Bone marrow (tissue), 2 donors: Measurements from ENCODE around the gene RBM33.

Experiments
- DNase-seq, 2 donors: peaks; one replicate each; lab custom pipeline; 2025; lab: John Stamatoyannopoulos, UW

RBM33 gene

DNA sequence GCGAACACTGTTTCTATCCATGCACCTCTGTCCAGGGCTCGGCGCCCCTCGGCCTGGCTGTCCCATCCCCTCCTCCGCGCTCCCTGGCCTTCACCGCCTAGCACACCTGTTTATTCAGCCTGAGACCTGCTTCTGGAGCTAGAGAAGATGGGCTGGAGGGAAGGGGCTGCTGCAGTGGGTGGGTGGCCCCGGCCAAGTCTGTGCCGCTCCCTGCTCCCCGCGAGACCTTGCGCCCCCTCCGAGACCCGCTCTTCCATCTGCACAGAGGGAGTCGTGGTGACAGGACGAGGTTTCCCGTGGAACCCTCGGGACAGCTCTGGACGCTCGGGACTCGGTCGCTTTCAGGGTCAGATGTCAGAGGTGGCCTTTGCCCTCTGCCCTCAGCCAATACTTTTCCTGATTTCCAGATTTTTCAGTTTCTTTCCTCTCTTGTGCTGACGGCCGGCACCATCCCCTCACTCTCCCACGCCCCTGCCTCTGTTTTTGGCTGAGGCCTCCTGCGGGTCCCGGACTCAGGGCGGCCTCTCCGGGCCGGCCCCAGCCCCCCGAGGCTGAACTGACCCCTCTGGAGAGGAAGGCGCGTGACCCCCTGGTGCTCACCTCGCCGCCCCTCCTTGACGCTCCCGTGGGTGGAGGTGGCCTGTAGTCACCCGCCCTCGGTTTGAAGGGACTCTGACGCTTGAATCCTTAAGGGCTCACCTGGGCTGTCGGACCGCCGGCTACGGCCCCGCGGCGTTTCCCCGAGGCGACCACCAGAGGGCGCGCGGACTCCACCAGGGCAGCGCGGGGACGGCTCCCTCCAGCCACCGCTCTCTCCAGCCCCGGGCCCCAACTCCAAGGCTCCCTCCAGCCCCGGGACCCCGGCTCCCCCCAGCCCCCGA is 152.2 kb downstream of the RBM33 start:
- DNase-seq: peak; percentile 14 to 34

GRCh38 chr7:155797262-155798250 is 153.1 kb downstream of the RBM33 start:
- no peak for DNase-seq

DNA sequence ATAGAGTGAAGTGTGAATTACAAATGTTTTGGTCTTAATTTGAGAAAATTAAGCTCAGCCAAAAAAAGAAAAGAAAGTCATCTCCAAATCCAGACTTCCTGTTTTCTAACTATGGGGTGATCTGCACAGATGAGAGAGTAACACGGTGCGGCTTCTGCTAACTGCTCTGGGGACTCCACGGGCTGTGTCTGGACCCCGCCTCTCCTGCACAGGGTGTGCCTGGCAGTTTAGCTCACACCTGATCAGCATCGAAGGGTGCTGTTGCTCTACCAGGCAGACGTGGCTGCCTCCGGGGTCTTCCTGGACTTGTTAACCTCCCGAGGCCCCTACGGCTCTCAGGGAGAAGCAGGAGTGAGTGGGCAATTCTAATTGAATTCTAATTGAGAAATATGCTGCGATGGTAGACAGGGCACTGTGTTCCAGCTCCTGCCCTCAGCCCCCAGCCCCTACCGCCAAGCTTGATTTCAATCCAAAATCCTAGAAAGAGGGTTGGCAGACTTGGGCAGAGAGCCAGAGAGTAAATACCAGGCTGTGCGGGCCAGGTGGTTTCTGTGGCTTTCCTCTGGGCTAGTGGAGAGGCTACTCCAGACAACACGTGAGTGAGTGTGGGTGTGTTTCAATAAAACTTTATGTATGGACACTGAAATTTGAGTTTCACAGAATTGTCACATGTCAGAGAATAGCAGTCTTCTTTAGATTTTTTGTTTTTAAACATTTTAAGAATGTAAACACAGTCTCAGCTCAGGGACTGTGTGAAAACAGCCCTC is 154.4 kb downstream of the RBM33 start:
- no peak for DNase-seq

GRCh38 chr7:155799514-155799913 is 155.1 kb downstream of the RBM33 start:
- DNase-seq: no peak

- no peak for DNase-seq
Observed at GRCh38 chr7:155800301-155800700, 155.8 kb downstream of the RBM33 start.

DNA sequence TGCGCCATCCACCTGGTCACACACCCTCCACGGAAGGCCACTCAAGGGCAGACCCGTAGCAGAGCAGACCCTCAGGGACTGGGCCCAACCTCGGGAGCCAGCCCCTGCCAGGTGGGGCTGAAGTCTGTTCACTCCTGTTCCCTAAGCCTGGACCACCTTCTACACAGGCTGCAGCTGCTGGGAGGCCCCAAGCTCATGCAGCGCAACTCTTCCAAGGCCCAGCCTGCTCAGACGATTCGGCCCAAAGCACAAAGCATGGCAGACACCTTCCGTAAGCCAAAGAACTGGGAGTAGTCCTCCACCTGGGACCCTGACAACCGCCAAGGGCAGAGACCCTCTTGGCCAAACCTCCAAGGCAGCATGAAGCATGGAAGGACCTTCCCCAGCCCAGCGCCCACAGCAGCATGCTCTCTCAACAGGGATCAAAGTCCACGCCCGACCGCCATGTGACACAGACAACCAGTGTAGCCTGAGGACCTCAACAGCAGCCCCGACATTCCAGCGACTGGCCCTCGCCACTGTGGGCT is 156.3 kb downstream of the RBM33 start:
- DNase-seq: no peak

DNA sequence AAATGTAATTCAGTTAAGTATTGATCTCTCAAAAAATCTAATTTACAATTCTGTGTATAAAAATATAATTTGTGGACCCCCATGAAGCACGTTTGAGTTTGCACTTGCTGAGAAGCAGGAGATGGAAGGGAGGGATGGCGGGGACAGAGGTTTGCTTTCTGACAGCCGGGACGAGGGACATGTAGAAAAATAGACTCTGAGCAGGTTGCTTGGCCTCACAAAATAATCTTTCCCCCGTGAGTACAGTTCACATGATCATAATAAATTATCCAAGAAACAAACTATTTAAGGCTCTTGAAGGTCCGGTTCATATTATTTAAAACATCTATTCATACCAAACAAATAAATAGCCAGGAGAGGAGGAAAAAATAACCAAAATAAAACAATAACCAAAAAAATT is 157.8 kb downstream of the RBM33 start:
- no peak for DNase-seq

DNA sequence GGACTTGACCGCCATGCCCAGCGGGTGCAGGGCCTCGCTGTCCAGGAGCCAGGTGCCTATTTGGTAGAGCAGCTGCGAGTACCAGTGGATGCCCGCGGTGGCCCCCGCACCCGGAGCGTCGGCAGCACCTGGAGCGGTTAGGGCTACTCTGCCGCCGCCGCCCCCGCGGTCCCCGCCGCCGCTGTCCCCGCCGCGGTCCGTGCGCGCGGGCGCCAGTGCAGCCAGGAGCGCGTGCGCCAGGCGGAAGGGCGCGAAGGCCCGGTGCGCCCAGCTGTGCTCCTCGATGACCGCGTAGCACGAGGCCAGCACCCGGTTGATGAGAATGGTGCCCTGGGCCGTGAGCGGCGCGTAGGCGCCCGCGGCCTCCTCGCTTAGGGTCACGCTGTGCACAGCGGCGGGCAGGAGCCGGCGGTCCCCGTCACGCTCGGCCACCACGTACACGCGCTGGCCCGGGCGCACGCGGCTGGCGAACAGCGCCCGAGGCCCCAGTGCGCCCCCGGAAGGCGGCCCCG is 158.5 kb downstream of the RBM33 start:
- DNase-seq: no peak

GRCh38 chr7:155803418-155804376 is 159.2 kb downstream of the RBM33 start:
- no peak for DNase-seq

GRCh38 chr7:155804431-155804831 is 160.0 kb downstream of the RBM33 start:
- DNase-seq: no peak

DNA sequence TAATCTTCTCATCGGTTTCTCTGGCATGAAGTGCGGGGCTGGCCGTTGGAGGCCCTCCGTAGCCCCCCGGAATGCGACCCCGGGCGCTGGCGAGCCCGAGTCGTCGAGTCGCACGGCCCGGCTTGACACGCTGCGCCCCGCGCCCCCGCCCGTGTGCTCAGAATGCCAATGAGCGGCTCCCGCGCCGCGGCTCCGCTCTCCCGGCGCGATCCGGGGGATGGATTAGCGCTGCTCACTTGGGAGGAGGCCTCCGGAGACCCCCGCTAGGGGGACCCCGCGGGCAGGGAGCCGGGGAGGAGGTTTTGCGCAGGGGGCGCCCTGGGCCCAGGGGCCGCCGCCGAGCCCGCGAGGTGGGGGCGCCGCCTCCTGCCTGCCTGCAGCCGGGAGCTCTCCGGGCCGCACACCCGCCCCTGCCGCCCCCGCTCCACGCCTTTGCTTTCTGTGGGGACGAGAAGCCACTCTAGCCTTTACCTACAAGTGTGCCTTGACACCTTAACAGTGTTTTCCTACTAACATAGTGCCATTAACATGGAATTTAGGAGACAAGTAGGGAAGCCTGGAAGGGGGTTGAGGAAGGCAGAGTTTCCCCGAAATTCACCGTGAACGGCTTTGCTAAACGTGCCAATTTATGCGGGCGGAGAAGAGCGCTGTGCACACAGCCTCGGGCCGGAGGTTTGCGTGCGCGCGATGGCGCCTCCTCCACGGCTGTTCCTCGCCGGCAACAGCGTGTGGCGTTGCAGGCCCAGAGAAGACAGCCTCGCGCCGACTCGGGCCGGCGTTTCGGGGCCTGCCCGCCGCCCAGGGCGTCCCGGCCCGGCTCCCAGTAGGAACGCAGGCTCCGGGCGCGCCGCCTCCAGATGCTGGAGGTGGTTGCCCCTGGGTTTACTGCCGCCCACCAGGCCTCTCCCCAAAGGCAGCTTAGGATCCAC is 160.7 kb downstream of the RBM33 start:
- DNase-seq: peak in 1 of 2 donors; percentile 18

GRCh38 chr7:155805826-155806095 is 161.3 kb downstream of the RBM33 start:
- no peak for DNase-seq

DNA sequence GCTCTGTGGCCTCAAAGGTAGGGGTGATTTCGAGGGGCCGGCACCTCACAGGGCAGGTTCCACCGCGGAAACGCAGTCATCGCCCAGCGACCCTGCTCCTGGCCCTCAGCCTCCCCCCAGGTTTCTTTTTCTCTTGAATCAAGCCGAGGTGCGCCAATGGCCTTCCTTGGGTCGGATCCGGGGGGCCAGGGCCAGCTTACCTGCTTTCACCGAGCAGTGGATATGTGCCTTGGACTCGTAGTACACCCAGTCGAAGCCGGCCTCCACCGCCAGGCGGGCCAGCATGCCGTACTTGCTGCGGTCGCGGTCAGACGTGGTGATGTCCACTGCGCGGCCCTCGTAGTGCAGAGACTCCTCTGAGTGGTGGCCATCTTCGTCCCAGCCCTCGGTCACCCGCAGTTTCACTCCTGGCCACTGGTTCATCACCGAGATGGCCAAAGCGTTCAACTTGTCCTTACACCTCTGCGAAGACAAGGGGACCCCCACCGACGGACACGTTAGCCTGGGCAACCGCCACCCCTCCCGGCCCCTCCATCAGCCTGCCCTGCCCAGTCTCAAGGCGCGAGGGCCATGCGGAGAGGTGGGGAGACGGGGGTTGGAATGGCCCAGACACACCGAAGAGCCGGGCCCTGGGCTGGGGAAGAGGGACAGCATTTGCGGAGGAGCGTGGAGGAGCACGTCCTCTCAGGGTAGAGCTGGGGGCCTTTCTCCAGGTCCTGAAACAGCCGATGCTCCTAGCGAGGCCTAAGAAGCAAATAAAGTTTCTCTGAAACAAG is 161.8 kb downstream of the RBM33 start:
- DNase-seq: no peak

DNA sequence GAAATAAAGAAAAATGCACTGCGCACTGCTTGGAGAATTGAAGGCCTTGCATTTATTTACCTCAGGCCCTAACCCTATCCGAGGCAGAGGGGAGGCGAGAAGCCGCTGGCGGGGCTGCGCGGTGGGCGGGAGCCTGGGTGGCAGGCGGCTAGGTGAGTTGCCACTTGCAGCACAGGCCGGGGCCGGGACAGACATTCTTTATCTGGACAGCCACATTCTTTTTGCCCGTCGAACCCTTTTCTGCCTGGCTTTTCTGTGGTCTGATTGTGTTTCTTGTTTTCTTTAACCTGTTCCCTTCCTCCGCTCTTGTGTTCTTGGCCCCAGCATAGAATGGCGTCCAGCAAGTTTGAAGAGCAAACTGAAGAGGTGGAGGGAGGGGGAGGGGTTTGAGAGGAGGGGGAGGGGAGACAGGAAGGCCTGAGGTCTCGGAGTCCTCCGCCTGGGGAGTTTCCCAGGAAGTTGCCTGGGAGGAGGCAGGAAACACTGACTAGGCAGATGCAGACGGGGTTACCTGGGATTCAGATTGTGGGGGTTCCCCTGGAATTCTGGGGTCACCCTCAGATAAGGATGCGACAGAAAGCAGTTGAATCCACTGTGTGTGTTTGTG is 162.7 kb downstream of the RBM33 start:
- no peak for DNase-seq

GRCh38 chr7:155807789-155808548 is 163.5 kb downstream of the RBM33 start:
- DNase-seq: no peak

DNA sequence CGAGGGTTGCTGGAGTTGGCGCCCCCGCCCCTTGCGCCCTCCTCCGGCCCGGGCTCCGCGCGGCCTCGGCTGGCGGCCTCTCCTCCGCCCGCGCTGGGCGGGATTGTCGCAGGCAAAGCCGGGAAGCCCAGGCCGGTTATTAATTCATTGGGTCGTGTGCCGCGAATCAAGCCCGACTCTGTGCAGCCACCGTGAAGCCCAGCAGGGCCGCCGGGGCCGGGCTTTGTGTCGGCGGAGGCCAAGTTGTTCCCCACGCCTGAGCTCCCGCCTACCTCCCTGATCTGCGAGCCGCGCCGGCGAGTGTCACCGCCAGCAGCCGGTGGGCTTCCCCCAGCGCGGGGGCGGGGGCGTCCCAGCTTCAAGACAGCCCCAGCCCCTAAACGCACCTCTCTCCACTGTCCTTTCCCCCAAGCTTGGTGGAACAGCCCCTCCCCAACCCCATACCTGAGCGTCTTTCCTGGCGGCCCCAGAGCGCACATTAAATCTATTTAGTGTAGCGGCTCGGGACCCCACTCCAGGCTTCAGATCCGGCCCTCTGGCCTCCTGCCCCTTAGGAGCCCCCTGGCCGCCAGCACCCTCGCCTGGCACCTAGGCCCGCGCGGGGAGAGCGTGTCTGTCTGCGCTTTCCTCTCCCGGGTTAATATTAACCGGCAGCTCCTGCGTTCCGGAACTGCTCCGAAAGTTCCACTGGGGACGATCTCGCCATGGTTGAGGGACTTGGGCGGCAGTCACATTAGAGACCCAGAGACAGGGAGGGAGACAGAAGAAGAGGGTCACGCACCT is 164.3 kb downstream of the RBM33 start:
- DNase-seq: no peak
